K562 (cell line): ENCODE measurements around the gene TCF21. TPM values are rescaled to one million over a fixed set of nuclear protein-coding genes. Genes with fewer than 3 reads are reported as not detected.

Experiments
- BRCA1 ChIP-seq, 2 experiments: fragments of 450-650 bp in 1 of 2; sonication (generic) in 1 of 2; formaldehyde crosslinking in 1 of 2; IDR thresholded peaks; 2 replicates each; pipeline versions ENCODE4 v1.5.0 to v1.6.1; 2017 to 2020; ENCODE audit warnings: mild to moderate bottlenecking in 1 of 2, missing genetic modification reagents in 1 of 2
- E2F3 ChIP-seq: fragments of 250-450 bp; sonication (Bioruptor Pico); IDR thresholded peaks from 2 replicates; pipeline ENCODE4 v1.4.0; 2020; ENCODE audit warnings: mild to moderate bottlenecking
- ETS1 ChIP-seq: conservative IDR thresholded peaks from 2 replicates; pipeline ENCODE4 v1.6.1; 2011; ENCODE audit warnings: low read depth, mild to moderate bottlenecking, low read length; ENCODE audit not compliant: control insufficient read depth
- FOXO4 ChIP-seq: fragments of 450-650 bp; formaldehyde crosslinking; IDR thresholded peaks from 2 replicates; pipeline ENCODE4 v1.4.0; 2020; ENCODE audit warnings: mild to moderate bottlenecking, moderate library complexity
- HMG20A ChIP-seq: fragments of 450-650 bp; formaldehyde crosslinking; conservative IDR thresholded peaks from 2 replicates; pipeline ENCODE4 v1.4.0; 2020; ENCODE audit warnings: mild to moderate bottlenecking, mixed read lengths
- ILF3 ChIP-seq: fragments of 450-650 bp; IDR thresholded peaks from 2 replicates; pipeline ENCODE4 v1.6.1; 2018; ENCODE audit warnings: antibody characterized with exemption, mild to moderate bottlenecking, moderate library complexity, borderline replicate concordance
- MED1 ChIP-seq: sonication (generic); formaldehyde crosslinking; IDR thresholded peaks from 2 replicates; pipeline ENCODE4 v1.8.1; 2023; ENCODE audit warnings: missing genetic modification reagents, borderline replicate concordance
- NKRF ChIP-seq: fragments of 450-650 bp; IDR thresholded peaks from 2 replicates; pipeline ENCODE4 v1.6.1; 2016; ENCODE audit warnings: borderline replicate concordance
- RBM15 ChIP-seq: fragments of 200-400 bp; formaldehyde crosslinking; IDR thresholded peaks from 2 replicates; pipeline ENCODE4 v1.6.1; 2018; ENCODE audit warnings: mild to moderate bottlenecking, low read length, moderate library complexity; ENCODE audit not compliant: insufficient read depth
- REST ChIP-seq, 2 experiments: fragments of 450-650 bp; formaldehyde crosslinking in 1 of 2; IDR thresholded peaks; 2 replicates each; pipeline versions ENCODE4 v1.4.0 to v1.6.1; 2014 to 2020; ENCODE audit warnings: mild to moderate bottlenecking in 2 of 2, borderline replicate concordance in 1 of 2, low read depth in 1 of 2
- RFX5 ChIP-seq: IDR thresholded peaks from 2 replicates; pipeline ENCODE4 v1.6.1; 2011; ENCODE audit warnings: low read depth, mild to moderate bottlenecking, improper control_type of control experiment, low read length
- TEAD1 ChIP-seq, 2 experiments: fragments of 450-650 bp in 1 of 2; sonication (generic) in 1 of 2; formaldehyde crosslinking; IDR thresholded peaks; 2 replicates each; pipeline versions ENCODE4 v1.4.0 to v1.8.0; 2020 to 2022; ENCODE audit warnings: mild to moderate bottlenecking in 2 of 2, missing genetic modification reagents in 1 of 2
- ZNF780A ChIP-seq: fragments of 250-450 bp; sonication (Bioruptor Pico); IDR thresholded peaks from 2 replicates; pipeline ENCODE4 v1.5.0; 2021; ENCODE audit warnings: mild to moderate bottlenecking
- polyA plus RNA-seq, 8 experiments: library from polyadenylated mRNA; depleted of rRNA in 4 of 8; stranded (reverse) in 5 of 8; unstranded in 3 of 8; fragments of >200 nt; fragmentation: Nextera tagmentation in 2 of 8; fragmentation: Illumina TruSeq in 1 of 8; extraction: Ambion mirVana in 2 of 8; extraction: Trizol in 1 of 8; gene quantifications; 2 replicates each; pipeline versions ENCODE4 v1.2.1 to v1.2.3, GENCODE V29; 2011 to 2014; ENCODE audit warnings: inconsistent platforms in 1 of 8, missing spikeins in 1 of 8
- total RNA-seq, 7 experiments: library from RNA; depleted of rRNA in 6 of 7; stranded (reverse); fragments of >200 nt in 6 of 7; fragmentation: Illumina TruSeq in 2 of 7; extraction: Trizol in 2 of 7; gene quantifications; 2 replicates each; pipeline versions ENCODE4 v1.2.1 to v1.2.3, GENCODE V29; 2011 to 2021; ENCODE audit warnings: low replicate concordance in 1 of 7

TCF21 gene
- total and polyA plus RNA-seq, 9 of the 15 experiments (the other 6 are each of a cell fraction or from before 2014, with no cell fraction given), result not detected

GRCh38 chr6:133939778-133940667, 51.1 kb downstream of the TCF21 start (continued):
- TF ChIP-seq MED1 (CRISPR knock-in tag) (no peak), BRCA1 (IDR thresholded peaks at IDR 0.05) (no peak), BRCA1 (CRISPR knock-in tag; IDR thresholded peaks at IDR 0.05) (no peak), RBM15 (no peak), REST (IDR thresholded peaks at IDR 0.05; ENCODE audit: borderline replicate concordance) (0 out of 2 replicates have a peak, but pooled peaks have one; percentile 4), REST (CRISPR knock-in tag; IDR thresholded peaks at IDR 0.05; ENCODE audit: low read depth) (no peak), ETS1 (no peak), RFX5 (no peak), NKRF (no peak; the same call in 1 of the 2 replicates), ILF3 (no peak), TEAD1 (CRISPR knock-in tag; IDR thresholded peaks at IDR 0.05) (no peak), HMG20A (no peak), E2F3 (CRISPR knock-in tag) (no peak), FOXO4 (no peak), ZNF780A (CRISPR knock-in tag) (no peak)
